Endothelial cell of umbilical vein (primary cell): ENCODE measurements around the gene GALT. TPM values are rescaled to one million over a fixed set of nuclear protein-coding genes. Genes with fewer than 3 reads are reported as not detected.

Source experiments
- BruUV-seq: library from RNA; stranded (reverse); fragments of 400-500 nt; replicated peaks from 2 replicates; lab custom pipeline; 2021; lab: Mats Ljungman, UMichigan
- CTCF ChIA-PET: fragments of 300-600, 350-600 bp; sonication (Branson Sonifier 250); formaldehyde crosslinking; loops from one replicate; lab custom pipeline; 2021; ENCODE audit warnings: antibody characterized with exemption, inconsistent platforms; lab: Charles Lee
- POLR2A ChIA-PET: fragments of 300-600, 350-600 bp; sonication (Branson Sonifier 250); formaldehyde crosslinking; loops from one replicate; lab custom pipeline; 2021; ENCODE audit warnings: antibody characterized with exemption, inconsistent platforms; lab: Charles Lee
- DNase-seq: peaks from one replicate; pipeline ENCODE4 v3.0.0-alpha.2; 2011; ENCODE audit warnings: low read depth, low spot score
- FAIRE-seq: peaks from 2 replicates; lab custom pipeline; 2011; peaks lifted over from hg19 to GRCh38; lab: Jason Lieb, UNC
- H2AFZ ChIP-seq: 2 replicates; pipeline ENCODE4 v1.6.0; 2012; ENCODE audit warnings: low read depth, low read length, control low read depth, inconsistent platforms
- H3K27ac ChIP-seq: 2 replicates; pipeline ENCODE4 v1.5.1; 2011; ENCODE audit warnings: low read depth, mild to moderate bottlenecking, control low read depth, low read length, moderate library complexity; ENCODE audit not compliant: insufficient read depth
- H3K27me3 ChIP-seq, 2 experiments: 2 replicates each; pipeline versions ENCODE4 v1.6.0 to v1.6.1; 2011; ENCODE audit warnings: low read length in 2 of 2, mixed read lengths in 1 of 2; ENCODE audit not compliant: control insufficient read depth in 2 of 2, insufficient read depth in 2 of 2
- H3K36me3 ChIP-seq, 2 experiments: 2 replicates in 1 of 2; 3 replicates in 1 of 2; pipeline ENCODE4 v1.5.1; 2011; ENCODE audit warnings: low read length in 2 of 2, mild to moderate bottlenecking in 1 of 2, moderate library complexity in 1 of 2; ENCODE audit not compliant: control insufficient read depth in 2 of 2, insufficient read depth in 2 of 2; ENCODE audit errors: extremely low read depth in 1 of 2
- H3K4me1 ChIP-seq: 3 replicates; pipeline ENCODE4 v1.5.1; 2011; ENCODE audit warnings: mild to moderate bottlenecking, low read length; ENCODE audit not compliant: control insufficient read depth, insufficient read depth; ENCODE audit errors: extremely low read depth
- H3K4me2 ChIP-seq: 2 replicates; pipeline ENCODE4 v1.6.1; 2011; ENCODE audit warnings: low read length, control low read depth, mixed read lengths; ENCODE audit not compliant: insufficient read depth
- H3K4me3 ChIP-seq, 3 experiments: fragments of 200-600 bp in 1 of 3; sonication (generic), shearing (Covaris generic) in 1 of 3; replicated peaks in 1 of 3; 2 replicates each; pipeline ENCODE4 v1.5.1; 2011 to 2016; ENCODE audit warnings: control low read depth in 3 of 3, low read length in 3 of 3, mild to moderate bottlenecking in 2 of 3, inconsistent platforms in 1 of 3, low read depth in 1 of 3, moderate library complexity in 1 of 3; ENCODE audit not compliant: insufficient read depth in 1 of 3
- H3K79me2 ChIP-seq: 2 replicates; pipeline ENCODE4 v1.6.0; 2012; ENCODE audit warnings: low read length, inconsistent platforms; ENCODE audit not compliant: control insufficient read depth, insufficient read depth
- H3K9ac ChIP-seq: replicated peaks from 2 replicates; pipeline ENCODE3; 2011; ENCODE audit warnings: low read length, control low read depth; ENCODE audit not compliant: insufficient read depth; ENCODE audit errors: extremely low read depth
- H3K9me1 ChIP-seq: replicated peaks from 3 replicates; pipeline ENCODE4 v1.6.0; 2011; ENCODE audit warnings: mild to moderate bottlenecking, low read length; ENCODE audit not compliant: control insufficient read depth, insufficient read depth; ENCODE audit errors: extremely low read depth
- H3K9me3 ChIP-seq: replicated peaks from 2 replicates; pipeline ENCODE4 v1.5.1; 2012; ENCODE audit warnings: low read length, inconsistent platforms; ENCODE audit not compliant: control insufficient read depth, insufficient read depth
- H4K20me1 ChIP-seq: replicated peaks from 2 replicates; pipeline ENCODE3; 2011; ENCODE audit warnings: mild to moderate bottlenecking, low read length; ENCODE audit not compliant: control insufficient read depth, insufficient read depth; ENCODE audit errors: extremely low read depth
- CTCF ChIP-seq, 2 donors: IDR thresholded peaks; 1 replicate in 1 of 2; 2 replicates in 1 of 2; pipeline ENCODE4 v1.5.1; 2011; ENCODE audit warnings: low read length in 2 of 2, mild to moderate bottlenecking in 2 of 2, moderate library complexity in 2 of 2, control low read depth in 1 of 2, inconsistent platforms in 1 of 2, low read depth in 1 of 2; ENCODE audit not compliant: insufficient read depth in 1 of 2; ENCODE audit errors: extremely low read depth in 1 of 2
- EZH2 ChIP-seq: IDR thresholded peaks from 2 replicates; pipeline ENCODE4 v1.6.1; 2012; ENCODE audit warnings: borderline replicate concordance, low read depth, mild to moderate bottlenecking, moderate library complexity, low read length, inconsistent platforms; ENCODE audit not compliant: severe bottlenecking
- FOS ChIP-seq: IDR thresholded peaks from 2 replicates; pipeline ENCODE4 v1.6.1; 2011; ENCODE audit warnings: mild to moderate bottlenecking, low read length, moderate library complexity, borderline replicate concordance; ENCODE audit not compliant: insufficient read depth
- GATA2 ChIP-seq: IDR thresholded peaks from 2 replicates; pipeline ENCODE4 v1.7.0; 2011; ENCODE audit warnings: low read depth, mild to moderate bottlenecking, moderate library complexity, mixed read lengths, low read length; ENCODE audit not compliant: insufficient read length, insufficient read depth
- JUN ChIP-seq: IDR thresholded peaks from 2 replicates; pipeline ENCODE4 v1.6.1; 2011; ENCODE audit warnings: borderline replicate concordance, low read depth; ENCODE audit not compliant: insufficient read length, insufficient read depth
- MAX ChIP-seq: IDR thresholded peaks from 2 replicates; pipeline ENCODE4 v1.6.1; 2011; ENCODE audit not compliant: insufficient read depth, insufficient read length
- MYC ChIP-seq: IDR thresholded peaks from one replicate; pipeline ENCODE4 v1.6.1; 2011; ENCODE audit warnings: mild to moderate bottlenecking, low read depth, low read length
- POLR2A ChIP-seq: IDR thresholded peaks from 2 replicates; pipeline ENCODE4 v1.6.1; 2012; ENCODE audit warnings: low read depth, mild to moderate bottlenecking, control low read depth, low read length
- POLR2AphosphoS5 ChIP-seq: IDR thresholded peaks from 2 replicates; pipeline ENCODE4 v1.6.1; 2012; ENCODE audit warnings: low read depth, mild to moderate bottlenecking, control low read depth, low read length, moderate library complexity; ENCODE audit not compliant: insufficient read depth
- dilution Hi-C: fragments of 300-500 bp; cut with MboI; formaldehyde crosslinking; loops from one replicate; pipeline ENCODE4 v1.15.0; 2019; ENCODE audit warnings: low sequenced_read_pairs; ENCODE audit not compliant: extremely low pct_ligation_motif_present
- intact Hi-C: fragments of 100-400 bp; cut with micrococcal nuclease; formaldehyde crosslinking; loops from one replicate; pipeline ENCODE4 v1.10.0; 2022
- polyA plus RNA-seq, 4 experiments: library from polyadenylated mRNA; depleted of rRNA in 3 of 4; stranded (reverse) in 3 of 4; unstranded in 1 of 4; fragments of >200 nt; gene quantifications; 2 replicates each; pipeline versions ENCODE4 v1.2.1 to v1.2.3, GENCODE V29; 2011 to 2012; ENCODE audit warnings: missing spikeins in 1 of 4
- total RNA-seq: library from RNA; stranded (reverse); gene quantifications from 2 replicates; pipeline ENCODE4 v1.2.3, GENCODE V29; 2021

The GALT gene
- total and polyA plus RNA-seq, 2 donors (not counting 3 experiments of a cell fraction or from before 2014, with no cell fraction given), result 36.6 to 58.5 TPM

GRCh38 chr9:34653151-34654072, 6.9 kb downstream of the GALT start:
- CTCF ChIA-PET, result interaction anchor here (2.2 kb wide), 1 partner anchor 11 kb away, joined by 7 read pairs; no protein-coding TSS in a partner anchor
- TF ChIP-seq JUN, result no peak
- no peak for TF ChIP-seq POLR2AphosphoS5
- TF ChIP-seq POLR2A, result no peak
- TF ChIP-seq MYC, result no peak
- no peak for TF ChIP-seq MAX
- no peak for TF ChIP-seq CTCF (IDR thresholded peaks at IDR 0.05; ENCODE audit: extremely low read depth in 1 of 2, insufficient read depth in 1 of 2, low read depth in 1 of 2, low read length in 2 of 2)
- no peak for TF ChIP-seq GATA2
- no peak for TF ChIP-seq EZH2
- TF ChIP-seq FOS, result no peak
- Histone ChIP-seq H4K20me1 (no peaks in the 10 kb centered on the region), H3K4me2 (peak overlapping the region; percentile 44), H3K9ac (no peak overlapping the region), H3K4me1 (peaks cover 23% of the 10 kb centered on the region), H3K36me3 (peaks cover 0 to 12% of the 10 kb centered on the region in 2 experiments), H3K9me1 (no peaks in the 10 kb centered on the region), H2AFZ (peak overlapping the region; percentile 10), H3K27me3 (no peaks in the 10 kb centered on the region), H3K79me2 (no peaks in the 10 kb centered on the region), H3K27ac (no peak overlapping the region), H3K9me3 (no peaks in the 10 kb centered on the region), H3K4me3 (no peak overlapping the region)
- intact Hi-C loops, result no loop called here
- dilution Hi-C loops, result no loop called here
- no TSS peak for BruUV-seq
- FAIRE-seq (peak; percentile 61), DNase-seq (peak; percentile 32)
- POLR2A ChIA-PET, result no interaction called here
